IMR-90 (cell line): Measurements from ENCODE around the gene ACSL3. TPM values are rescaled to one million over a fixed set of nuclear protein-coding genes. Genes with fewer than 3 reads are reported as not detected.

Experiments
- ATAC-seq: fragments of 200-7000 bp; cut with Tn5 transposase; 2 replicates; pipeline ENCODE4 v1.9.1; 2020; ENCODE audit warnings: low read depth, mild to moderate bottlenecking, moderate library complexity
- BruUV-seq: library from RNA; stranded (reverse); fragments of 400-500 nt; replicated peaks from 2 replicates; lab custom pipeline; 2021; lab: Mats Ljungman, UMichigan
- CTCF ChIA-PET: fragments of 300-600 bp; formaldehyde crosslinking; extraction: SDS; loops from one replicate; lab custom pipeline; 2021; ENCODE audit warnings: antibody characterized with exemption; lab: Yijun Ruan, JAX
- POLR2A ChIA-PET: fragments of 300-600 bp; sonication (Branson Sonifier 250); formaldehyde crosslinking; loops from one replicate; lab custom pipeline; 2022; ENCODE audit warnings: antibody characterized with exemption; ENCODE audit not compliant: unreplicated experiment; lab: Charles Lee
- DNase-seq: peaks from one replicate; pipeline ENCODE4 v3.0.0; 2013
- H2AFZ ChIP-seq: replicated peaks from 2 replicates; pipeline ENCODE3; 2013; ENCODE audit warnings: low read length, mild to moderate bottlenecking; ENCODE audit not compliant: poor library complexity
- H2AK5ac ChIP-seq: 2 replicates; pipeline ENCODE4 v1.6.1; 2013; ENCODE audit warnings: low read depth, low read length, inconsistent platforms
- H2AK9ac ChIP-seq: replicated peaks from 2 replicates; pipeline ENCODE3; 2013; ENCODE audit warnings: mild to moderate bottlenecking, low read depth, low read length, moderate library complexity; ENCODE audit not compliant: poor library complexity
- H2BK120ac ChIP-seq: 2 replicates; pipeline ENCODE4 v1.6.1; 2013; ENCODE audit warnings: low read depth, low read length, inconsistent platforms
- H2BK15ac ChIP-seq: 3 replicates; pipeline ENCODE4 v1.6.1; 2013; ENCODE audit warnings: low read depth, low read length, inconsistent platforms
- H2BK20ac ChIP-seq: 2 replicates; pipeline ENCODE4 v1.6.1; 2013; ENCODE audit warnings: low read depth, mild to moderate bottlenecking, inconsistent platforms, low read length, moderate library complexity
- H2BK5ac ChIP-seq: 2 replicates; pipeline ENCODE4 v1.6.1; 2013; ENCODE audit warnings: mild to moderate bottlenecking, low read depth, low read length, inconsistent platforms; ENCODE audit not compliant: poor library complexity, severe bottlenecking
- H3K14ac ChIP-seq: replicated peaks from 2 replicates; pipeline ENCODE4 v1.6.1; 2013; ENCODE audit warnings: low read depth, low read length, inconsistent platforms
- H3K18ac ChIP-seq: 2 replicates; pipeline ENCODE4 v1.6.1; 2013; ENCODE audit warnings: low read depth, low read length, control low read depth
- H3K23ac ChIP-seq: 2 replicates; pipeline ENCODE4 v1.6.1; 2013; ENCODE audit warnings: low read depth, low read length, inconsistent platforms
- H3K27ac ChIP-seq: 2 replicates; pipeline ENCODE4 v1.5.1; 2013; ENCODE audit warnings: mild to moderate bottlenecking, control low read depth, low read length; ENCODE audit not compliant: insufficient read depth
- H3K27me3 ChIP-seq: 2 replicates; pipeline ENCODE4 v1.6.1; 2013; ENCODE audit warnings: low read length; ENCODE audit not compliant: control insufficient read depth, insufficient read depth
- H3K36me3 ChIP-seq: 2 replicates; pipeline ENCODE4 v1.6.1; 2013; ENCODE audit warnings: low read length, mixed read lengths; ENCODE audit not compliant: control insufficient read depth, insufficient read depth
- H3K4ac ChIP-seq: 2 replicates; pipeline ENCODE4 v1.6.1; 2013; ENCODE audit warnings: low read depth, low read length, inconsistent platforms
- H3K4me1 ChIP-seq: 2 replicates; pipeline ENCODE4 v1.6.1; 2013; ENCODE audit warnings: low read length, mixed read lengths; ENCODE audit not compliant: control insufficient read depth, insufficient read depth
- H3K4me2 ChIP-seq: 2 replicates; pipeline ENCODE4 v1.6.1; 2013; ENCODE audit warnings: low read depth, mild to moderate bottlenecking, control low read depth, low read length, moderate library complexity
- H3K4me3 ChIP-seq: 2 replicates; pipeline ENCODE4 v1.5.1; 2013; ENCODE audit warnings: low read depth, mild to moderate bottlenecking, control low read depth, low read length, moderate library complexity; ENCODE audit not compliant: insufficient read depth
- H3K56ac ChIP-seq: 2 replicates; pipeline ENCODE4 v1.6.1; 2013; ENCODE audit warnings: low read length, inconsistent platforms; ENCODE audit not compliant: insufficient read depth; ENCODE audit errors: extremely low read depth
- H3K79me1 ChIP-seq, 2 experiments: 2 replicates each; pipeline ENCODE4 v1.6.1; 2013; ENCODE audit warnings: low read length in 2 of 2, inconsistent platforms in 1 of 2, low read depth in 1 of 2
- H3K9ac ChIP-seq: 2 replicates; pipeline ENCODE4 v1.6.1; 2013; ENCODE audit warnings: low read depth, low read length, control low read depth
- H3K9me1 ChIP-seq: 2 replicates; pipeline ENCODE4 v1.6.1; 2013; ENCODE audit warnings: low read length, inconsistent platforms; ENCODE audit not compliant: insufficient read depth
- H3K9me3 ChIP-seq: 2 replicates; pipeline ENCODE4 v1.6.1; 2013; ENCODE audit warnings: low read length; ENCODE audit not compliant: control insufficient read depth, insufficient read depth
- H4K20me1 ChIP-seq: 2 replicates; pipeline ENCODE4 v1.6.1; 2013; ENCODE audit warnings: low read length, inconsistent platforms; ENCODE audit not compliant: insufficient read depth
- H4K5ac ChIP-seq: 2 replicates; pipeline ENCODE4 v1.6.1; 2013; ENCODE audit warnings: mild to moderate bottlenecking, low read depth, low read length, control low read depth
- H4K8ac ChIP-seq, 2 experiments: 2 replicates each; pipeline ENCODE4 v1.6.1; 2013; ENCODE audit warnings: low read depth in 2 of 2, low read length in 2 of 2, control low read depth in 1 of 2, inconsistent platforms in 1 of 2
- H4K91ac ChIP-seq: 2 replicates; pipeline ENCODE4 v1.6.1; 2013; ENCODE audit warnings: low read depth, low read length, inconsistent platforms; ENCODE audit not compliant: insufficient read depth
- BHLHE40 ChIP-seq: fragments of 150-350 bp; IDR thresholded peaks from 2 replicates; pipeline ENCODE4 v1.6.1; 2016; ENCODE audit warnings: mild to moderate bottlenecking, low read depth, low read length
- CHD1 ChIP-seq: IDR thresholded peaks from 2 replicates; pipeline ENCODE4 v1.6.1; 2012; ENCODE audit warnings: low read depth, low read length, improper control_type of control experiment
- CTCF ChIP-seq: conservative IDR thresholded peaks from 2 replicates; pipeline ENCODE4 v1.5.1; 2012; ENCODE audit warnings: mild to moderate bottlenecking, low read depth, low read length, improper control_type of control experiment
- MAFK ChIP-seq: IDR thresholded peaks from 2 replicates; pipeline ENCODE4 v1.6.1; 2012; ENCODE audit warnings: low read depth, low read length, improper control_type of control experiment
- MAZ ChIP-seq: IDR thresholded peaks from 2 replicates; pipeline ENCODE4 v1.6.1; 2012; ENCODE audit warnings: low read depth, mild to moderate bottlenecking, low read length, improper control_type of control experiment, moderate library complexity, borderline replicate concordance
- POLR2A ChIP-seq: IDR thresholded peaks from 2 replicates; pipeline ENCODE4 v1.6.1; 2012; ENCODE audit warnings: mild to moderate bottlenecking, low read depth, low read length
- RCOR1 ChIP-seq: IDR thresholded peaks from 2 replicates; pipeline ENCODE4 v1.6.1; 2012; ENCODE audit warnings: mild to moderate bottlenecking, low read length, improper control_type of control experiment; ENCODE audit not compliant: insufficient replicate concordance
- RFX5 ChIP-seq: IDR thresholded peaks from 2 replicates; pipeline ENCODE4 v1.8.0; 2012; ENCODE audit warnings: low read depth, mild to moderate bottlenecking, low read length, moderate library complexity
- SMC3 ChIP-seq: fragments of 150-350 bp; IDR thresholded peaks from 2 replicates; pipeline ENCODE4 v1.6.1; 2016; ENCODE audit warnings: low read depth, mild to moderate bottlenecking, antibody characterized with exemption, low read length, moderate library complexity
- USF2 ChIP-seq: fragments of 150-350 bp; IDR thresholded peaks from 2 replicates; pipeline ENCODE4 v1.6.1; 2017; ENCODE audit warnings: mild to moderate bottlenecking, antibody characterized with exemption, low read length, low read depth
- WGBS, 2 experiments: methylation state at CpG; one replicate each; pipeline versions ENCODE4 v1.1.5 to v1.1.7; 2013; ENCODE audit warnings: missing lambda C conversion rate in 2 of 2; ENCODE audit not compliant: insufficient read length in 1 of 2; ENCODE audit errors: extremely low coverage in 2 of 2; 5-methylcytosine and 5-hydroxymethylcytosine counted together
- dilution Hi-C: fragments of 300-500 bp; cut with HindIII; formaldehyde crosslinking; loops from one replicate; pipeline ENCODE4 v1.14.3; 2018; ENCODE audit warnings: low sequenced_read_pairs; ENCODE audit not compliant: unreplicated experiment
- in situ Hi-C: fragments of 300-500 bp; cut with MboI; formaldehyde crosslinking; loops from 3 replicates; pipeline ENCODE4 v1.14.3; 2019; ENCODE audit warnings: low sequenced_read_pairs, inconsistent platforms, mixed read lengths
- intact Hi-C: fragments of 100-400 bp; cut with micrococcal nuclease; formaldehyde crosslinking; loops from 2 replicates; pipeline ENCODE4 v1.10.0; 2022
- polyA plus RNA-seq, 3 experiments: library from polyadenylated mRNA; depleted of rRNA; stranded (reverse); fragments of >200 nt; gene quantifications; 2 replicates each; pipeline ENCODE4 v1.2.3, GENCODE V29; 2012; ENCODE audit warnings: low replicate concordance in 1 of 3
- total RNA-seq: library from RNA; depleted of rRNA; stranded (reverse); fragments of >200 nt; gene quantifications from 2 replicates; pipeline ENCODE4 v1.2.3, GENCODE V29; 2012

Gene ACSL3
- total and polyA plus RNA-seq, 2 of the 4 experiments (the other 2 are of a cell fraction), result 31.0 to 84.2 TPM

DNA sequence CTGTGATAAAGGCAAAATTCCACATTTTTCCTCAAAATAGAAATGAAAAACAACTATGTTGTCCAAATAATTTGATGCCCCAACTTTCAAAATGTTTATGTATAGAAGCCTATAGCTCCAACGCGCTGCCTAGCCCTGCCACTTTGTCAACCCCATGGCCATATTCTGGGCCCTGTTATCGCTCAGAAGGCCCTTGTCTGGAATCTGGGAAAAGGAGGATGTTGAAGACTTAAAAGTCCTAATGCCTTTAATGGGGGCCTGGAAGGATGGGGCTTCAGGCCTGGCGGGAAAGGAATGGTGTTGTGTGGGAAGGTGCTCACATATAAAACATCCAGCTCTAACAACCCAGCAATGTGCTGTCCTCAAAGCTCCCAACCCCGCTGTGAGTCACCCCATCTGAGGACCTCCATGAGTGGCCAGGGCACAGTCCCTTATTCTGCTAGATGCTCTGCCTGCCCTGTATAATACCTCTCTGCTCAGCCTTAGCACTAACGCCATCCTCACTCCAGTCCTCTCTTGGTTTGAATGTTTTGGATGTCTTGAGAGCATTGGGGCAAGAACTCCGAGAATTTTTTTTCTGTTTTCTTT lies 86.0 kb downstream of the ACSL3 start:
- no CpG with 5 or more reads among the region's 7 CpGs for WGBS, 2 experiments
- Histone ChIP-seq H4K5ac (no peak overlapping the region; the same call in 1 of the 2 replicates), H2AK9ac (no peak overlapping the region), H3K79me1 (0 out of 4 replicates have a peak, but pooled peaks cover 0 to 4% of the 10 kb centered on the region in 2 experiments), H3K56ac (no peak overlapping the region), H3K27me3 (no peaks in the 10 kb centered on the region), H3K4me2 (no peak overlapping the region), H2BK15ac (0 out of 3 replicates have a peak overlapping the region, but pooled peaks have one; percentile 61), H3K9me1 (peaks cover 4% of the 10 kb centered on the region; the same call in 1 of the 2 replicates), H3K27ac (no peak overlapping the region), H4K20me1 (no peaks in the 10 kb centered on the region), H2BK5ac (no peak overlapping the region), H2AK5ac (peak overlapping the region; percentile 31; the same call in 1 of the 2 replicates), H2BK20ac (no peak overlapping the region), H3K23ac (0 out of 2 replicates have a peak overlapping the region, but pooled peaks have one; percentile 11), H3K9me3 (no peaks in the 10 kb centered on the region), H3K18ac (no peak overlapping the region), H4K91ac (no peak overlapping the region), H3K4me3 (no peak overlapping the region), H3K36me3 (no peaks in the 10 kb centered on the region), H4K8ac (peak overlapping the region in 1 of 2 experiments; percentile 4; a peak in 1 of 4 replicates), H3K14ac (0 out of 2 replicates have a peak overlapping the region, but pooled peaks have one; percentile 7), H3K4ac (peak overlapping the region; percentile 42; the same call in 1 of the 2 replicates), H3K4me1 (peaks cover 18% of the 10 kb centered on the region), H3K9ac (no peak overlapping the region), H2BK120ac (peak overlapping the region; percentile 23), H2AFZ (no peak overlapping the region)
- TF ChIP-seq BHLHE40 (no peak), CTCF (no peak), USF2 (no peak), RFX5 (no peak), RCOR1 (no peak), CHD1 (no peak), MAZ (no peak), POLR2A (no peak), SMC3 (no peak), MAFK (no peak)
- intact Hi-C loops (no loop called here), in situ Hi-C loops (no loop called here), dilution Hi-C loops (no loop called here)
- DNase-seq, result peak; percentile 40
- ChIA-PET CTCF (interaction anchor here (0.5 to 0.9 kb wide), 2 partner anchors 171 to 256 kb away, joined by 3 read pairs; no protein-coding TSS in a partner anchor), POLR2A (no interaction called here)
- no TSS peak for BruUV-seq
- ATAC-seq, result no peak
